ENCODE data around the gene VPS54.

The VPS54 gene

GRCh38 chr2:63846487-63846886, 172.7 kb downstream of the VPS54 start:
- TF ChIP-seq, protein P1, sequence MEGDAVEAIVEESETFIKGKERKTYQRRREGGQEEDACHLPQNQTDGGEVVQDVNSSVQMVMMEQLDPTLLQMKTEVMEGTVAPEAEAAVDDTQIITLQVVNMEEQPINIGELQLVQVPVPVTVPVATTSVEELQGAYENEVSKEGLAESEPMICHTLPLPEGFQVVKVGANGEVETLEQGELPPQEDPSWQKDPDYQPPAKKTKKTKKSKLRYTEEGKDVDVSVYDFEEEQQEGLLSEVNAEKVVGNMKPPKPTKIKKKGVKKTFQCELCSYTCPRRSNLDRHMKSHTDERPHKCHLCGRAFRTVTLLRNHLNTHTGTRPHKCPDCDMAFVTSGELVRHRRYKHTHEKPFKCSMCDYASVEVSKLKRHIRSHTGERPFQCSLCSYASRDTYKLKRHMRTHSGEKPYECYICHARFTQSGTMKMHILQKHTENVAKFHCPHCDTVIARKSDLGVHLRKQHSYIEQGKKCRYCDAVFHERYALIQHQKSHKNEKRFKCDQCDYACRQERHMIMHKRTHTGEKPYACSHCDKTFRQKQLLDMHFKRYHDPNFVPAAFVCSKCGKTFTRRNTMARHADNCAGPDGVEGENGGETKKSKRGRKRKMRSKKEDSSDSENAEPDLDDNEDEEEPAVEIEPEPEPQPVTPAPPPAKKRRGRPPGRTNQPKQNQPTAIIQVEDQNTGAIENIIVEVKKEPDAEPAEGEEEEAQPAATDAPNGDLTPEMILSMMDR (IDR thresholded peaks at IDR 0.05) = no peak
- Histone ChIP-seq H3K4me3 (no peak overlapping the region), H3K27ac (peak overlapping the region; percentile 18 to 68)
- no peak for DNase-seq (ENCODE audit: low spot score)

DNA sequence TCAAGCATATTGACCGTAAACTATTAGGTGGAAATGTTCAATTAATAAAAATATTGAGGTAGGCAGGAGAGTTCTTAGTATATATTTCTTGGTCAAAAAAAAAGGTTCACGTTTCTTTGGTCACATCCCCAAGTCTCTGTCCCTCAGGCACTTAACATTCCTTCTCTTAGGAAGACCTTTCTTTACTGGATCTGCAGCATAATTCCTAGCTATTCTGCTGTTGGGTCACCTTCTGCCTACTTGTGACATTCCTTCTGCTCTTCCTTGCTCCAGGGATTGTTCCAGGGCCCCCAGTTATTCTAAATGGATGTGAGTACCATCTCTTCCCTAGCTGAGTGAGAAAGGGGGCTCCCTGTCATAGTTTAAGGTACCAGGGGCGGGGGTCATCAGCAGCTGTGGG, 173.4 kb downstream of the VPS54 start:
- Histone ChIP-seq H3K27ac (peak overlapping the region; percentile 1 to 68), H3K4me3 (peak overlapping the region; percentile 22)
- no peak for DNase-seq (ENCODE audit: low spot score)
- TF ChIP-seq, protein P1 (IDR thresholded peaks at IDR 0.05) = no peak

- peak overlapping the region; percentile 32 to 68 for H3K27ac ChIP-seq
- TF ChIP-seq, protein P1 (IDR thresholded peaks at IDR 0.05) = no peak
- H3K4me3 ChIP-seq = peak overlapping the region; percentile 80
- no peak for DNase-seq (ENCODE audit: low spot score)
Measured at GRCh38 chr2:63844616-63845015, 174.6 kb downstream of the VPS54 start.

DNA sequence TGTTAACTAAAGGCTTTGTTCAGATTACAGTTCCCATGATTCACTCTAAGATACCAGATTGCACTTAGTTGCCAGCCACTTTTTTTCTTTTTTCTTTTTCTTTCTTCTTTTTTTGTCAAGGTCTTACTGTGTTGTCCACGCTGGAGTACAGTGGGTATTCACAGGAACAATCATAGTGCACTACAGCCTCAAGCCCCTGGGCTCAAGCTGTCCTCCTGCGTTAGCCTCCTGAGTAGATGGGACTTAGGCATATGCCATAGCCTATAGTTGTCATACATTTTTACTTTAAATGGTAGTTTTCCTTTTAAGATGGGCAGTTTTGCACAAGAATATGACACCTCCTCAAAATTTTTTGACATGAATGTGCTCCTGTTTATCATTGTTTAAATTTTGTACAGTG, 175.4 kb downstream of the VPS54 start:
- TF ChIP-seq, protein P1 (IDR thresholded peaks at IDR 0.05) = no peak
- Histone ChIP-seq H3K27ac (no peak overlapping the region), H3K4me3 (peak overlapping the region; percentile 80)
- no peak for DNase-seq (ENCODE audit: low spot score)

DNA sequence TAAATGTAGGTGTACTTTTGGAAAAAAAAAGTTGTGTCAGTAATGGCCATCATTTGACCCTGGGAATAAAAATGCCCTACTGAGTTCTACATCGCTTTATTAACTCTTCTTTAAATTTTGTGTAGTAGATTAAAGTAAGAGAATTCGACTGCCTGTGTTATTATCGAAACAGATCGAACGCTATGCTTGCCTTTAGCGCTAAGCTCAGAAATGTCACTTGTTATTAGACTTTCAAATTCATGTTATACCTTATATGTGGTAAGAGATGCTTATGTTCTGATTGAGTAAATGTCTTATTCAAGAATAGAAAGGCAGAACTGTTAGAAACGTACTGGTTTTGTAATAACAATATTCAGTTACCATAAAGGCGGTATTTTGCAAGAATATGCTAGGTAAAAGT, 176.1 kb downstream of the VPS54 start:
- TF ChIP-seq, protein P1 (IDR thresholded peaks at IDR 0.05) = no peak
- Histone ChIP-seq H3K4me3 (peak overlapping the region; percentile 80), H3K27ac (peak overlapping the region; percentile 95 to 98)
- DNase-seq (ENCODE audit: low spot score) = no peak

GRCh38 chr2:63842149-63843061, 176.8 kb downstream of the VPS54 start:
- Histone ChIP-seq H3K27ac (peak overlapping the region; percentile 95 to 98), H3K4me3 (peak overlapping the region; percentile 80)
- peak; percentile 78 for DNase-seq (ENCODE audit: low spot score)
- TF ChIP-seq, protein P1 (IDR thresholded peaks at IDR 0.05) = no peak

Data from coronary artery (tissue), 2 donors.